OCI-LY3 (cell line): ENCODE data around the gene PACS2.

Source experiments
- H2AFZ ChIP-seq: fragments of 200-600, 300-600 bp; shearing (Covaris generic); 2 replicates; pipeline ENCODE4 v1.6.0; 2014; ENCODE audit warnings: antibody characterized with exemption, low read depth, low read length
- H3K27ac ChIP-seq: fragments of 200-600, 300-600 bp; sonication (generic); 2 replicates; pipeline ENCODE4 v1.5.1; 2014; ENCODE audit warnings: mild to moderate bottlenecking, low read length, moderate library complexity, mixed read lengths
- H3K27me3 ChIP-seq: fragments of 200-600, 300-600 bp; sonication (generic); 2 replicates; pipeline ENCODE4 v1.6.1; 2014; ENCODE audit warnings: low read depth, low read length, mixed read lengths
- H3K36me3 ChIP-seq: fragments of 200-600, 300-600 bp; sonication (generic); replicated peaks from 2 replicates; pipeline ENCODE3; 2014; ENCODE audit warnings: low read depth, low read length, mixed read lengths
- H3K4me1 ChIP-seq: fragments of 300-600, 200-600 bp; sonication (generic); 2 replicates; pipeline ENCODE4 v1.6.1; 2014; ENCODE audit warnings: low read length, mixed read lengths
- H3K4me2 ChIP-seq: fragments of 200-600, 300-600 bp; sonication (generic); 2 replicates; pipeline ENCODE4 v1.6.1; 2014; ENCODE audit warnings: low read length, mixed read lengths
- H3K4me3 ChIP-seq: fragments of 300-600, 200-600 bp; sonication (generic); 2 replicates; pipeline ENCODE4 v1.5.1; 2014; ENCODE audit warnings: antibody characterized with exemption, mild to moderate bottlenecking, low read length, moderate library complexity
- H3K79me2 ChIP-seq: fragments of 300-600, 200-600 bp; shearing (Covaris generic); 2 replicates; pipeline ENCODE4 v1.6.1; 2014; ENCODE audit warnings: mild to moderate bottlenecking, low read length, mixed read lengths
- H3K9ac ChIP-seq: fragments of 300-600, 200-600 bp; shearing (Covaris generic); 2 replicates; pipeline ENCODE4 v1.6.0; 2014; ENCODE audit warnings: mild to moderate bottlenecking, low read length, moderate library complexity
- H3K9me3 ChIP-seq: fragments of 200-600, 300-600 bp; shearing (Covaris generic); 2 replicates; pipeline ENCODE4 v1.6.1; 2014; ENCODE audit warnings: low read length, mixed read lengths; ENCODE audit not compliant: insufficient read depth
- H4K20me1 ChIP-seq: fragments of 200-600, 300-600 bp; sonication (generic); 2 replicates; pipeline ENCODE4 v1.6.1; 2016; ENCODE audit warnings: low read length, mixed read lengths; ENCODE audit not compliant: insufficient read depth
- CTCF ChIP-seq: fragments of 200-600, 300-600 bp; sonication (generic); IDR thresholded peaks from 2 replicates; pipeline ENCODE4 v1.5.1; 2014; ENCODE audit warnings: antibody characterized with exemption, low read length, low read depth
- EZH2phosphoT487 ChIP-seq: fragments of 200-600 bp; shearing (Covaris generic); IDR thresholded peaks from 2 replicates; pipeline ENCODE4 v1.6.1; 2018; ENCODE audit warnings: antibody characterized with exemption, mixed run types, low read depth

The PACS2 gene

DNA sequence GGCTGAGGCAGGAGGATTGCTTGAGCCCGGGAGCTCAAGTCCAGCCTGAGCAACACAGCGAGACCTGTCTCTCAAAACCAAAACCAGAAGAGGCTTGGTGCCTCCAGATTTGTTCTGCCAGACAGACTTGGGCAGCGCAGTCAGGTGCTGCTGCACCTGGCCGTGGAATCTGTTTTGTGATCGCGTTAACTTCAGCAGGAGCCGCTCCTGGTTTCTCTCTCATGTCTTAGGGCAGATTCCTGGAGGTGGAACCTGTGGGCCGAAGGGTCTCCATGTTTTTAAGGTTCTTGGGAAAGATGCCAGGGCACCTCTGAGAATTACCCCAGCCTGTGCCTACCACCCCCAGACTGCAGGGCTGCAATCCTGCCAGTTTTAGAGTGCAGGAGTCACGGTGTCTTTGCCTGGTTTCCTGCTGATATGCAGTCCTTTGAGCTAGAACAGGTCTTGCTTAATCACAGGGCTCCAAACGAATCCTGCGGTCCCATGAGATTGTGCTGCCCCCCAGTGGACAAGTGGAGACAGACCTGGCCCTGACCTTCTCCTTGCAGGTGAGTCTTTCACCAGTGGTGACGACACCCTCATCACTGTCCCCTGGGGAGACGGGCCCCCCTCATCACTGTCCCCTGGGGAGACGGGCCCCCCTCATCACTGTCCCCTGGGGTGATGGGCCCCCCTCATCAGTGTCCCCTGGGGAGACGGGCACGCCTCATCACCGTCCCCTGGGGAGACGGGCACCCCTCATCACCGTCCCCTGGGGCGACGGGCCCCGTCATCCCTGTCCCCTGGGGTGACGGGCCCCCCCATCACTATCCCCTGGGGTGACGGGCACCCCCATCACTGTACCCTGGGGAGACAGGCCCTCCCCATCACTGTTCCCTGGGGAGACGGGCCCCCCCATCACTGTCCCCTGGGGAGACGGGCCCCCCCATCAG, 37.6 kb downstream of the PACS2 start:
- Histone ChIP-seq H3K27ac (no peak overlapping the region), H3K4me2 (no peak overlapping the region), H3K9me3 (no peaks in the 10 kb centered on the region), H3K4me1 (peaks cover 9% of the 10 kb centered on the region), H3K36me3 (no peaks in the 10 kb centered on the region), H4K20me1 (peaks cover 4% of the 10 kb centered on the region; the same call in 1 of the 2 replicates), H3K79me2 (peaks cover 2% of the 10 kb centered on the region; the same call in 1 of the 2 replicates), H3K9ac (no peak overlapping the region), H2AFZ (no peak overlapping the region), H3K4me3 (no peak overlapping the region), H3K27me3 (no peaks in the 10 kb centered on the region)
- TF ChIP-seq EZH2phosphoT487 (no peak), CTCF (peak; percentile 82)

DNA sequence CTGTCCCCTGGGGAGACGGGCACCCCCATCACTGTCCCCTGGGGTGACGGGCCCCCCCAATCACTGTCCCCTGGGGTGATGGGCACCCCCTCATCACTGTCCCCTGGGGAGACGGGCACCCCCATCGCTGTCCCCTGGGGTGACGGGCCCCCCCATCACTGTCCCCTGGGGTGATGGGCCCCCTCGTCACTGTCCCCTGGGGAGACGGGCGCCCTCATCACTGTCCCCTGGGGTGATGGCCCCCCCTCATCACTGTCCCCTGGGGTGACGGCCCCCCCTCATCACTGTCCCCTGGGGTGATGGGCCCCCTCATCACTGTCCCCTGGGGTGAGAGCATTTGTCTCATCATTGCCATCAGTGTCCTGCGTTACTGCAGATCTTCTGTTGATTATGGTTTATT, 38.6 kb downstream of the PACS2 start:
- Histone ChIP-seq H3K4me1 (peaks cover 9% of the 10 kb centered on the region), H2AFZ (no peak overlapping the region), H3K36me3 (no peaks in the 10 kb centered on the region), H3K9me3 (no peaks in the 10 kb centered on the region), H3K4me3 (no peak overlapping the region), H3K9ac (no peak overlapping the region), H3K79me2 (peaks cover 2% of the 10 kb centered on the region; the same call in 1 of the 2 replicates), H3K4me2 (no peak overlapping the region), H3K27me3 (no peaks in the 10 kb centered on the region), H4K20me1 (peaks cover 4% of the 10 kb centered on the region; the same call in 1 of the 2 replicates), H3K27ac (no peak overlapping the region)
- TF ChIP-seq CTCF (no peak), EZH2phosphoT487 (no peak)

DNA sequence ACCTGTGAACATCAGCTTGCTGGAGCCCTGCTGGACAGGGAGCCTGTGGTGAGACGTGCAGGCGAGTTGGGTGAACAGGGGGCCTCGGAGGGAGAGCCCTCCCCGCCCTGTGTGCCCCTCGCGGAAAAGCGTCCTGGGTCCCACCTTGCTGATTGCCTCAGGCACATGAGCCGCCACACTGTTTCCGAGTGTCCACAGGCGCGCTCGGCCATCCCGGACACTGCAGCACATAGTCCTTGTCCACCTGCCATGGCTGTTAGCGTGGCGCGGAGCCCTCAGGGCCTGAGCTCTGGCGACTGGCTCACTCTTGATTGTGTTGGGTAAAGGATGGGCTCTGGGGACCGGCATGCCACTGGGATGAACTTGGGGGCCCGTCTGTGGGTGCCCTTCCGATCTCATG, 40.0 kb downstream of the PACS2 start:
- Histone ChIP-seq H2AFZ (no peak overlapping the region), H3K9me3 (no peaks in the 10 kb centered on the region), H3K27me3 (no peaks in the 10 kb centered on the region), H3K4me1 (peaks cover 9% of the 10 kb centered on the region), H3K9ac (no peak overlapping the region), H3K79me2 (peaks cover 2% of the 10 kb centered on the region; the same call in 1 of the 2 replicates), H4K20me1 (peaks cover 4% of the 10 kb centered on the region; the same call in 1 of the 2 replicates), H3K27ac (no peak overlapping the region), H3K36me3 (no peaks in the 10 kb centered on the region), H3K4me2 (no peak overlapping the region), H3K4me3 (no peak overlapping the region)
- TF ChIP-seq CTCF (no peak), EZH2phosphoT487 (no peak)

- H3K4me3 ChIP-seq: no peak overlapping the region
- peaks cover 9% of the 10 kb centered on the region for H3K4me1 ChIP-seq
- no peak overlapping the region for H2AFZ ChIP-seq
- H3K27ac ChIP-seq: no peak overlapping the region
- peaks cover 4% of the 10 kb centered on the region; the same call in 1 of the 2 replicates for H4K20me1 ChIP-seq
- H3K79me2 ChIP-seq: peaks cover 2% of the 10 kb centered on the region; the same call in 1 of the 2 replicates
- no peaks in the 10 kb centered on the region for H3K36me3 ChIP-seq
- TF ChIP-seq CTCF (no peak), EZH2phosphoT487 (no peak)
- H3K27me3 ChIP-seq: no peaks in the 10 kb centered on the region
- no peaks in the 10 kb centered on the region for H3K9me3 ChIP-seq
- no peak overlapping the region for H3K4me2 ChIP-seq
- no peak overlapping the region for H3K9ac ChIP-seq
These were observed 40.6 kb downstream of the PACS2 start for GRCh38 chr14:105355049-105355575.
